Vagina (tissue), 2 donors: Measurements from ENCODE around the gene ABR.

Source experiments
- CTCF ChIP-seq, 3 experiments: fragments of 450-650 bp in 2 of 3; fragments of 200-600 bp in 1 of 3; sonication (generic) in 1 of 3; IDR thresholded peaks; one replicate each; pipeline ENCODE4 v1.5.1; 2017 to 2019; ENCODE audit warnings: antibody characterized with exemption in 3 of 3, mild to moderate bottlenecking in 2 of 3, moderate library complexity in 2 of 3
- POLR2A ChIP-seq, 2 donors: fragments of 450-650 bp; IDR thresholded peaks; one replicate each; pipeline ENCODE4 v1.6.1; 2017; ENCODE audit warnings: antibody characterized with exemption in 2 of 2, mild to moderate bottlenecking in 2 of 2, moderate library complexity in 2 of 2

DNA sequence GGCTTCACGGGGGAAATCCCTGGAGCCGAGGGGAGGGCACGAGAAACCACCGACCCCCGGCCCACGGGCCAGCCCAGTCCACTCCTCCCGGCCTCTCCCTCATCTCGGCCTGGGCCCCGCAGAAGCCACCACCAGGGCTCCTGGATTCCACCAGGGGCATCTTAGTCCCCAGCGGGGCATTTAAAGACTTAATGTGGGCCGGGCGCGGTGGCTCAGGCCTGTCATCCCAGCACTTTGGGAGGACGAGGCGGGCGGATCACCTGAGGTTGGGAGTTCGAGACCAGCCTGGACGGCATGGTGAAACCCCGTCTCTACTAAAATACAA is 24.1 kb upstream of the ABR start:
- TF ChIP-seq CTCF (IDR thresholded peaks at IDR 0.05) = no peak
- no peak for TF ChIP-seq POLR2A (IDR thresholded peaks at IDR 0.05)
